ENCODE data around the gene CLASRP.

The CLASRP gene

DNA sequence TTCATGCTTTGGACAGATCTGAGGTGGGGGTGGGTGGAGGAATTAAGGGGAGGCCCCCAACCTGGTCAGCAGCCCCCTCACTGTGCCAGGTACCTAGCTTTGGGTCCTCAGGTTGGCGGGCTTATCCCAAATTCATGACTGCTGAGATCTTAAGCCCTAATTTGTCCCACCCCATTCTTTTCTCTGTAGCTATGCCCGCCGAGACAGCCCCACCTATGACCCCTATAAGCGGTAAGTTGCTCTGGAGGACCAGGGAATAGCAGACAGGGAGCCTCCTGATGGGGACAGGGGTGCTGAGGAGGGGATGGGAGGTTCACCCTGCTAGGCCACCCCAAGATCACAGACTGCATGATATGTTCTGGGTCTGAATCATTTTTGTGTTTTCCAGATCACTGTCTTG, 23.1 kb downstream of the CLASRP start:
- H3K4me3 ChIP-seq (ENCODE audit: low read length): no peak overlapping the region
- no peaks in the 10 kb centered on the region for H3K27me3 ChIP-seq (ENCODE audit: control insufficient read depth, insufficient read depth, low read length)
- H3K4me1 ChIP-seq (ENCODE audit: control insufficient read depth, insufficient read depth, low read length): no peaks in the 10 kb centered on the region; the same call in 1 of the 2 replicates
- no peak overlapping the region for H3K27ac ChIP-seq (ENCODE audit: low read length)
- DNase-seq (ENCODE audit: low read depth, low spot score): no peak
- no CpG with 5 or more reads among the region's 4 CpGs for WGBS (ENCODE audit: insufficient coverage, insufficient read length)
- H3K9me3 ChIP-seq (ENCODE audit: control insufficient read depth, insufficient read depth, low read length): no peaks in the 10 kb centered on the region
- peaks cover 56% of the 10 kb centered on the region for H3K36me3 ChIP-seq (ENCODE audit: control insufficient read depth, insufficient read depth, low read length)

DNA sequence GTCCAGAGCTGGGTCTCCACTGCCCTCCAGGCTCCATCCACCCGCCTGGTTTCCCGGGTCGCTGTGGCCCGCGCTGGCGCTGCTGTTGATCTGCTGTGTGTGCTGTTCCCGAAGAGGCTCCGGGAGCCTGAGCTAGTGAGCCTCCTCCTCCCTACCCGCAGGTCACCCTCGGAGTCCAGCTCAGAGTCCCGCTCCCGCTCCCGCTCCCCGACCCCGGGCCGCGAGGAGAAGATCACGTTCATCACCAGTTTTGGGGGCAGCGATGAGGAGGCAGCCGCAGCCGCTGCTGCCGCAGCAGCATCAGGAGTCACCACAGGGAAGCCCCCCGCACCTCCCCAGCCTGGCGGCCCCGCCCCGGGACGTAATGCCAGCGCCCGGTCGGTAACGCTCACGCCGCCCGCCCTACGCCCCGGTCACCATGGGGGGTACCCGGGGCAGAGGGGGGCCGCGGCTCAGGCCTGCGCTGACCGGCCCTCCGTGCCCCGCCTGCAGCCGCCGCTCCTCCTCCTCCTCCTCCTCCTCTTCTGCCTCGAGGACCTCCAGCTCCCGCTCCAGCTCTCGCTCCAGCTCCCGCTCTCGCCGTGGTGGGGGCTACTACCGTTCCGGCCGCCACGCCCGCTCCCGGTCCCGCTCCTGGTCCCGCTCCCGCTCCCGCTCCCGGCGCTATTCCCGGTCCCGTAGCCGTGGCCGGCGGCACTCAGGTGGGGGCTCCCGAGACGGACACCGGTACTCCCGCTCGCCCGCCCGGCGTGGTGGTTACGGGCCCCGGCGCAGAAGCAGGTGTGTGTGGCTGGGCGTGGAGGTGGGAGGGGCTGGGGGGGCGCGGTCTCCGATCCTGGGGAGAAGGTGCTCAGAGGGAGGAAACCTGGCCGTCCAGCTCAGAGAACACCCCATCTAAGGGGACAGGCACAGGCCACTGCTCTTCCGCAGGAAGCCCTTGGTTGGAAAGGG, 25.3 kb downstream of the CLASRP start:
- H3K9me3 ChIP-seq (ENCODE audit: control insufficient read depth, insufficient read depth, low read length): no peaks in the 10 kb centered on the region
- H3K4me1 ChIP-seq (ENCODE audit: control insufficient read depth, insufficient read depth, low read length): no peaks in the 10 kb centered on the region; the same call in 1 of the 2 replicates
- DNase-seq (ENCODE audit: low read depth, low spot score): no peak
- no peak overlapping the region for H3K27ac ChIP-seq (ENCODE audit: low read length)
- H3K36me3 ChIP-seq (ENCODE audit: control insufficient read depth, insufficient read depth, low read length): peaks cover 49% of the 10 kb centered on the region
- no peak overlapping the region for H3K4me3 ChIP-seq (ENCODE audit: low read length)
- no peaks in the 10 kb centered on the region for H3K27me3 ChIP-seq (ENCODE audit: control insufficient read depth, insufficient read depth, low read length)
- WGBS (ENCODE audit: insufficient coverage, insufficient read length): no CpG with 5 or more reads among the region's 85 CpGs

DNA sequence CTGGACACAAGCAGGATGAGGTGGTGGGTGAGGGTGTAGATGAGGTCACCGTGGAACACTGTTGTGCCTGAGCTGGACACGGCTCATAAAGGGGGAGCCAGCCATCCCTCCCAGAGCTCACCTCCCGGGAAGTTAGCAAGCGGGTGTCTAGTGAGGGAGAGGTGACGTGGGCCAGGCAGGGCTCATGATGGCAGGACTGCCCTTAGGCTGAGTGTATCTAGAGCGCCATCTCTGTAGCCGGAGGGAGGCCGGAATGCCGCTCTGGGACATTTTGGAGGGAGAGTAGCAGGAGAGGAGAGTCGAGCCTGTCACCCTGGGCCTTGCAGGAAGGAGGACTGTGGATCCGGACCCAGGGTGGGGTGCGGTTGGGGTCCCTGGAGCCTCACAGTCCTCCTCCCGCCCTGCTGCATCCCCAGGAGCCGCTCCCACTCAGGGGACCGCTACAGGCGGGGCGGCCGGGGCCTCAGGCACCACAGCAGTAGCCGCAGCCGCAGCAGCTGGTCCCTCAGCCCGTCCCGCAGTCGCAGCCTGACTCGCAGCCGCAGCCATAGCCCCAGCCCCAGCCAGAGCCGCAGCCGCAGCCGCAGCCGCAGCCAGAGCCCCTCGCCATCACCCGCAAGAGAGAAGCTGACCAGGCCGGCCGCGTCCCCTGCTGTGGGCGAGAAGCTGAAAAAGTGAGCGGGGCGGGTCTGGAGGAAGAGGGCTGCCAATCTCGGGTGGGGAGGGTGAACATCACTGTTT, 28.2 kb downstream of the CLASRP start:
- no peaks in the 10 kb centered on the region; the same call in 1 of the 2 replicates for H3K4me1 ChIP-seq (ENCODE audit: control insufficient read depth, insufficient read depth, low read length)
- no peak for DNase-seq (ENCODE audit: low read depth, low spot score)
- no peaks in the 10 kb centered on the region for H3K9me3 ChIP-seq (ENCODE audit: control insufficient read depth, insufficient read depth, low read length)
- H3K27me3 ChIP-seq (ENCODE audit: control insufficient read depth, insufficient read depth, low read length): no peaks in the 10 kb centered on the region
- no peak overlapping the region for H3K27ac ChIP-seq (ENCODE audit: low read length)
- no CpG with 5 or more reads among the region's 38 CpGs for WGBS (ENCODE audit: insufficient coverage, insufficient read length)
- H3K36me3 ChIP-seq (ENCODE audit: control insufficient read depth, insufficient read depth, low read length): peaks cover 54% of the 10 kb centered on the region
- no peak overlapping the region for H3K4me3 ChIP-seq (ENCODE audit: low read length)

DNA sequence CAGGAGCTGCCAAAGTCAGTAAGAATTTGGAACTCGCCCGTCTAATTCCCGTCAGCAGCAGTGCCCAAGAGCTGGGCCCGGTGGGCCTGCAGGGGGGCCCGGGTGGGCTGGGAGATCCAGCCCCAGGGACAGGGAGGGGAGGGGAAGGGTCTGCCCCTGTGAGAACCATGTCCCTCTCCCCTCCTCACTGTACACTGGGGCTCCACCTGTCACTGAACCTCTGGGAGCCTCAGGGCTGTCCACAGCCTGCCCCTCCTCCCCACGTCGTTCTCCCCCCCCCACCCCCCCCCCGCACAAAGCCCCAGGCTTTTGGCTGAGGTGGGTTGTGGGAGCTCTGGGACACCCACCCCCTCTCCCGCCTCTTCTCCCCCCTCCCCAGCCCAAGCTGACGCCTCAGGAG, 29.2 kb downstream of the CLASRP start:
- Histone ChIP-seq H3K36me3 (ENCODE audit: control insufficient read depth, insufficient read depth, low read length) (peaks cover 57% of the 10 kb centered on the region), H3K4me1 (ENCODE audit: control insufficient read depth, insufficient read depth, low read length) (no peaks in the 10 kb centered on the region), H3K4me3 (ENCODE audit: low read length) (no peak overlapping the region), H3K27ac (ENCODE audit: low read length) (no peak overlapping the region), H3K9me3 (ENCODE audit: control insufficient read depth, insufficient read depth, low read length) (no peaks in the 10 kb centered on the region), H3K27me3 (ENCODE audit: control insufficient read depth, insufficient read depth, low read length) (no peaks in the 10 kb centered on the region)
- WGBS (ENCODE audit: insufficient coverage, insufficient read length): no CpG with 5 or more reads among the region's 10 CpGs
- DNase-seq (ENCODE audit: low read depth, low spot score): no peak

DNA sequence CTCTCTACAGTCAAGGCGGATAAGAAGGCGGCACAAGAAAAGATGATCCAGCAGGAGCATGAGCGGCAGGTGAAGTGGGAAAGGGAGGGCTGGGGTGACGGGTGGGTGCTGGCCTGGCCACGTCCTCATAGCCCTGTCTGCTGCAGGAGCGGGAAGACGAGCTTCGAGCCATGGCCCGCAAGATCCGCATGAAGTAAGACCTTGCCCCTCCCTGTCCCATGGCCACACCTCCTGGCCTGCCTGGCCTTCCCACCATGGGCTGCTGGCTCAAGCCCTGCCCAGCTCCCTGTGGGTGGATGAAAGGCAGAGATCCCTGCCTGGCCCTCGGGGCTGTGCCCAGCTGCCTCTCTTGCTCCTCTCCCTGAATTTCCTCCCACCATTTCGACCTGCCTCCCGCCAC, 30.2 kb downstream of the CLASRP start:
- no peaks in the 10 kb centered on the region for H3K9me3 ChIP-seq (ENCODE audit: control insufficient read depth, insufficient read depth, low read length)
- no peak overlapping the region for H3K27ac ChIP-seq (ENCODE audit: low read length)
- H3K27me3 ChIP-seq (ENCODE audit: control insufficient read depth, insufficient read depth, low read length): no peaks in the 10 kb centered on the region
- WGBS (ENCODE audit: insufficient coverage, insufficient read length): no CpG with 5 or more reads among the region's 13 CpGs
- no peaks in the 10 kb centered on the region for H3K4me1 ChIP-seq (ENCODE audit: control insufficient read depth, insufficient read depth, low read length)
- DNase-seq (ENCODE audit: low read depth, low spot score): no peak
- H3K36me3 ChIP-seq (ENCODE audit: control insufficient read depth, insufficient read depth, low read length): peaks cover 51% of the 10 kb centered on the region
- no peak overlapping the region for H3K4me3 ChIP-seq (ENCODE audit: low read length)

DNA sequence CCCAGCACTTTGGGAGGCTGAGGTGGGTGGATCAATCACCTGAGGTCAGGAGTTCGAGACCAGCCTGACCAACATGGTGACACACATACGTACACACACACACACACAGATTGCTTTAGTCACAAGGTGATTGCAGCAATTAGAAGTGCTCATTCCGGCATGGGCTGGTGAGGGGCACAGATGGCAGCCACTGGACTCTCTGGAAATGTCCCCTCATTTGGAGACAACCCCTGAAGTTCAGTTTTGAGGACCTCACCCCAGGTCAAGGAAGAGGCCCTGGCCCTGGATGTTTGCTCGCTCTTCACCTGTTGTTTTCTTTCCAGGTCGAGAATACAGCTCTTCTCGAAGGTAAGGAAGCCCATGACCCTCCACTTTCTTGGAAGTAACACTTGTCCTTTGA, 31.4 kb downstream of the CLASRP start:
- WGBS (ENCODE audit: insufficient coverage, insufficient read length): no CpG with 5 or more reads among the region's 6 CpGs
- no peak for DNase-seq (ENCODE audit: low read depth, low spot score)
- Histone ChIP-seq H3K27ac (ENCODE audit: low read length) (no peak overlapping the region), H3K9me3 (ENCODE audit: control insufficient read depth, insufficient read depth, low read length) (no peaks in the 10 kb centered on the region), H3K36me3 (ENCODE audit: control insufficient read depth, insufficient read depth, low read length) (peaks cover 44% of the 10 kb centered on the region), H3K27me3 (ENCODE audit: control insufficient read depth, insufficient read depth, low read length) (no peaks in the 10 kb centered on the region), H3K4me1 (ENCODE audit: control insufficient read depth, insufficient read depth, low read length) (peaks cover 2% of the 10 kb centered on the region; the same call in 1 of the 2 replicates), H3K4me3 (ENCODE audit: low read length) (no peak overlapping the region)

DNA sequence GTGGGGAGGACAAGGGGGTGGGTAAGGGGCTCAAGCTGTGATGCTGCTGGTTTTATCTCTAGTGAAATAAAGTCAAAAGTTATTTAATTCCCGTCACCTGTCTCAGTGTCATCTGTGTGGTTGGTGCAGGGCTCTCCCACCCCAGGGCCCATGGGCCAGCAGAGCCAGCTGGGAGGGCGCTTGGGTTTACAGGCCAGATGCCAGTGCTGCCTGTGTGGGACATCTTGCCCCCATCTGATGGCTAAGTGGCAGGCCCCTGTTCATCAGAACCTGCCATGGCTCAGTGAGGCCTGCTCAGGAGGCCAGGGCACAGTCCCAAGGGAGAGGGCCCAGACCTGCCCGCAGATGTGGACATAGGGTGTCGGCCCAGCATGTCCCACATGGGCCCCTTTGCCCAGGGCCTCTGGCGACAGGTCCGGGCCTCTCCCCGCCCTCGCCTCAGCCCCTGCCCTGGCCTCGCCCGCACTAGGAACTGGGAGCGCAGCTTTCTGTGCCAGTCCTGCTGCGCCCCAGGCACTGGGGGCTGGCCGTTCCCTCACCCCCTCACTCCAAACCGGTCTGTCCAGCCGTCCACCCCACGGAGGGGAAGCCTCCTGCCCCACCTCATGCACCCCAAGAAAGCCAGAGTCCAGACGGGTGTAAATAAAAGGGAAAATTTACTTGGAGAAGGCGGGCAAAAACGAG, 32.2 kb downstream of the CLASRP start:
- Histone ChIP-seq H3K4me3 (ENCODE audit: low read length) (no peak overlapping the region), H3K27ac (ENCODE audit: low read length) (no peak overlapping the region), H3K4me1 (ENCODE audit: control insufficient read depth, insufficient read depth, low read length) (peaks cover 2% of the 10 kb centered on the region; the same call in 1 of the 2 replicates), H3K36me3 (ENCODE audit: control insufficient read depth, insufficient read depth, low read length) (peaks cover 40% of the 10 kb centered on the region), H3K9me3 (ENCODE audit: control insufficient read depth, insufficient read depth, low read length) (no peaks in the 10 kb centered on the region), H3K27me3 (ENCODE audit: control insufficient read depth, insufficient read depth, low read length) (no peaks in the 10 kb centered on the region)
- WGBS (ENCODE audit: insufficient coverage, insufficient read length): no CpG with 5 or more reads among the region's 19 CpGs
- no peak for DNase-seq (ENCODE audit: low read depth, low spot score)

DNA sequence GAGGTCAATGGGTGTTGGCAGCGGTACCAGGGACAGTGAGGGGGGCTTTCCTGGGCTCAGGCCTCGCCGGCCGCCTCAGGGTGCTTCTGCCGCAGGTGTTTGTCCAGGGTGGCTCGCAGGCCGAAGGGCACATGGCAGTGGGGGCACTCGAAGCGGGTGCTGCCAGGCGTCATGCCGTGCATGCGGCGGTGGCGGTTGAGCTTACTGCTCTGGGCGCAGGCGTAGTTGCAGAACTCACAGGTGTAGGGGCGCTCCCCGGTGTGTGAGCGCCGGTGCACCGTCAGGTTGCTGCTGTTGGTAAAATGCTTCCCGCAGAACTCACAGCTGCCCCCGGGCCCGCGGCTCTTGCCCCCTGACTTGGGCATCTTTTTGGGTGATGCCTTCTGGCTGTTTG, 32.7 kb downstream of the CLASRP start:
- Histone ChIP-seq H3K9me3 (ENCODE audit: control insufficient read depth, insufficient read depth, low read length) (no peaks in the 10 kb centered on the region), H3K27me3 (ENCODE audit: control insufficient read depth, insufficient read depth, low read length) (no peaks in the 10 kb centered on the region), H3K36me3 (ENCODE audit: control insufficient read depth, insufficient read depth, low read length) (peaks cover 40% of the 10 kb centered on the region), H3K27ac (ENCODE audit: low read length) (no peak overlapping the region), H3K4me3 (ENCODE audit: low read length) (no peak overlapping the region), H3K4me1 (ENCODE audit: control insufficient read depth, insufficient read depth, low read length) (peaks cover 2% of the 10 kb centered on the region; the same call in 1 of the 2 replicates)
- no peak for DNase-seq (ENCODE audit: low read depth, low spot score)
- no CpG with 5 or more reads among the region's 25 CpGs for WGBS (ENCODE audit: insufficient coverage, insufficient read length)

DNA sequence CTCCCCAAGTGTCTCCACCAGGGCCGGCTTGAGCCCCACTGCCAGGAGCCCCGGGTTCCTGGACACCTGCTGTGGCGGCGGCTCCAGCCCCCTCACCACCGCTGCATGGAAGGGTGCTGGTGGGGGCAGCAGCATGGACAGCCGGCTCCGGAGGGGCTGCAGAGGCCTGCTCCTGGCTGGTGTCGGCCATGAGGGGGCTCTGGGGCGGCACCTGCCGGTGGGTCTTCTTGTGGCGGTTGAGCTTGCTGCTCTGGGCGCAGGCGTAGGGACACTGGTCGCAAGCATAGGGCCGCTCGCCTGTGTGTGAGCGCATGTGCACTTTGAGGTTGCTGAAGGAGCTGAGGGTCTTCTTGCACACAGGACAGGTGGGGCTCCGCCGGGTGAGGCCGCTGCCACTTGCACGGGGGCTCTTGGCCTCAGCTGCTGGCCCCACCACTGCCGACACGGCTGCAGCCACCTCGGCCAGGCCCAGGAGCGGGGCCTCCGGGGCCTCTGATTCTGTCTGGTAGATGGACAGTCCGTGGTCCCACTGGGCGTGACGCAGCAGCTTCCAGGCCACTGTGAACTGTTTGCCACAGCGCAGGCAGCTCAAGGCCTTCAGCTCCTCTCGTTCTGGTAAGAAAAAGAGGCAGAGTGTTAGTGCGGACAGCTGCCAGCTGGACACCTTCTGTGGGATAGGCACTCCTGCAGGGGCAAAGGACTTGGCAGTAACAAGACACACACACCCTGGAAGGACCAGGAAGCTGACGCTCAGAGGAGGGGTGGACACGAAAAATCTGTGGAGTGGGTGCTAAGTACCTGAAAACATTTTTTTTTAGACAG, 33.3 kb downstream of the CLASRP start:
- no peak overlapping the region for H3K27ac ChIP-seq (ENCODE audit: low read length)
- WGBS (ENCODE audit: insufficient coverage, insufficient read length): no CpG with 5 or more reads among the region's 34 CpGs

More for the DNA sequence above, 33.3 kb downstream of the CLASRP start:
- H3K36me3 ChIP-seq (ENCODE audit: control insufficient read depth, insufficient read depth, low read length): peaks cover 39% of the 10 kb centered on the region
- H3K4me1 ChIP-seq (ENCODE audit: control insufficient read depth, insufficient read depth, low read length): peaks cover 2% of the 10 kb centered on the region; the same call in 1 of the 2 replicates
- no peak for DNase-seq (ENCODE audit: low read depth, low spot score)
- no peaks in the 10 kb centered on the region for H3K27me3 ChIP-seq (ENCODE audit: control insufficient read depth, insufficient read depth, low read length)
- H3K4me3 ChIP-seq (ENCODE audit: low read length): no peak overlapping the region
- no peaks in the 10 kb centered on the region for H3K9me3 ChIP-seq (ENCODE audit: control insufficient read depth, insufficient read depth, low read length)
